HK-2 (cell line): ENCODE data around the gene PDE6G.

Experiments
- DNase-seq: peaks from one replicate; pipeline ENCODE4 v3.0.0-alpha.2; 2018; ENCODE audit not compliant: unreplicated experiment

Gene PDE6G

GRCh38 chr17:81662002-81662401 lies 5.7 kb upstream of the PDE6G start:
- DNase-seq = no peak

GRCh38 chr17:81660441-81660840 lies 4.1 kb upstream of the PDE6G start:
- no peak for DNase-seq

GRCh38 chr17:81659038-81659437 lies 2.7 kb upstream of the PDE6G start:
- no peak for DNase-seq

GRCh38 chr17:81656835-81657234 lies 493 bp upstream of the PDE6G start:
- DNase-seq = no peak

GRCh38 chr17:81655378-81656117 lies 794 bp downstream of the PDE6G start:
- no peak for DNase-seq

GRCh38 chr17:81652906-81653771 lies 3.2 kb downstream of the PDE6G start:
- no peak for DNase-seq

- peak; percentile 85 for DNase-seq
These were observed 4.7 kb downstream of the PDE6G start for GRCh38 chr17:81651692-81652091.

GRCh38 chr17:81650951-81651350 lies 5.4 kb downstream of the PDE6G start:
- DNase-seq = no peak

GRCh38 chr17:81648707-81649085 lies 7.6 kb downstream of the PDE6G start:
- DNase-seq = no peak

- no peak for DNase-seq
These were observed 8.2 kb downstream of the PDE6G start for GRCh38 chr17:81648013-81648706.

- DNase-seq = no peak
These were observed 8.7 kb downstream of the PDE6G start for GRCh38 chr17:81647640-81648012.

GRCh38 chr17:81646869-81647600 lies 9.3 kb downstream of the PDE6G start:
- no peak for DNase-seq

GRCh38 chr17:81644976-81645952 lies 11.1 kb downstream of the PDE6G start:
- no peak for DNase-seq

GRCh38 chr17:81644496-81644895 lies 11.8 kb downstream of the PDE6G start:
- DNase-seq = no peak

GRCh38 chr17:81641825-81642489 lies 14.4 kb downstream of the PDE6G start:
- DNase-seq = peak; percentile 76

GRCh38 chr17:81640011-81640410 lies 16.3 kb downstream of the PDE6G start:
- no peak for DNase-seq

- DNase-seq = no peak
These were observed 17.7 kb downstream of the PDE6G start for GRCh38 chr17:81638683-81639082.

- DNase-seq = peak; percentile 92
These were observed 19.6 kb downstream of the PDE6G start, which contains the start of the genes NPLOC4 and TSPAN10 for GRCh38 chr17:81636505-81637288. Gene NPLOC4 (minus strand): TSS chr17:81637112. CDS start chr17:81636930, 182 bp downstream. Gene TSPAN10 (plus strand): TSS chr17:81637196. CDS start chr17:81642413, 5,217 bp downstream.

- DNase-seq = no peak
These were observed 20.3 kb downstream of the PDE6G start for GRCh38 chr17:81635973-81636504.
